Upper lobe of right lung (tissue), 1 donor: Measurements from ENCODE around the gene VGLL3. TPM values are rescaled to one million over a fixed set of nuclear protein-coding genes. Genes with fewer than 3 reads are reported as not detected.

Source experiments
- ATAC-seq: fragments of 200-7000 bp; cut with Tn5 transposase; one replicate; pipeline ENCODE4 v1.9.1; 2020; ENCODE audit warnings: mild to moderate bottlenecking, moderate library complexity
- DNase-seq: peaks from one replicate; pipeline ENCODE4 v3.0.0-alpha.2; 2020
- H3K27ac ChIP-seq: fragments of 200-600 bp; one replicate; pipeline ENCODE4 v1.8.0; 2022
- H3K27me3 ChIP-seq: fragments of 200-600 bp; one replicate; pipeline ENCODE4 v1.8.0; 2022; ENCODE audit warnings: mild to moderate bottlenecking
- H3K36me3 ChIP-seq: fragments of 200-600 bp; one replicate; pipeline ENCODE4 v1.8.0; 2022
- H3K4me1 ChIP-seq: fragments of 200-600 bp; one replicate; pipeline ENCODE4 v1.8.0; 2022
- H3K4me3 ChIP-seq: fragments of 200-600 bp; one replicate; pipeline ENCODE4 v1.8.0; 2022; ENCODE audit warnings: mild to moderate bottlenecking
- H3K9me3 ChIP-seq: fragments of 200-600 bp; one replicate; pipeline ENCODE4 v1.8.0; 2022
- intact Hi-C: fragments of 100-400 bp; cut with DNase I; formaldehyde crosslinking; loops from one replicate; pipeline ENCODE4 v1.11.0; 2022
- total RNA-seq: library from RNA; stranded (reverse); fragmentation: NEBNext Ultra II Directional; extraction: Animal tissue kit (Norgen Biotek cat#: 25700); gene quantifications from one replicate; pipeline ENCODE4 v1.2.1, GENCODE V29; 2021
- TF ChIP-seq, protein P1 (sequence below): fragments of 200-600 bp; IDR thresholded peaks from one replicate; pipeline ENCODE4 v1.8.0; 2022; ENCODE audit warnings: antibody characterized with exemption
- donor health status: DM: no; HTN: yes; CAD: no; lungs with severe emphysema.

VGLL3 gene
- total RNA-seq, 1 donor from 2014 or later, result 61.5 TPM

DNA sequence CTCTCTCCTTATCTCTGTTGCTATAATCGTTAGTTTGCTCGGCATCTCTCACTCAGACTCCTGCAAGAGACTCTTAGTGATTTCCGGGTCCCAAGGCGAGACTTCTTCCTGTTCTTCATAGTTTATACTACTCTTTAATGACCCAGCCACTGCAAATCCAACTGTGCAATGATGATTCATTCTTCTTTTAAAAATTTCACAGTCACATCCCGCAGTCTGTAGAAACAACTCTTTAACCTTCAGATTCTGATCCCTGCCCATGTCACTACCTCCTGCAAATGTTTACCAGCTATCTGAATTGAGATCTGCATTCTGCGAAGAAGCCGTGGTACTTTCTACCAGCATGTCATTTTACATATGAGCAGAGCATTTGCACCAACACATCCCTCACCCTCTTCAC is 2.8 kb upstream of the VGLL3 start:
- Histone ChIP-seq H3K36me3 (no peaks in the 10 kb centered on the region), H3K4me3 (no peak overlapping the region), H3K9me3 (no peaks in the 10 kb centered on the region), H3K27ac (no peak overlapping the region), H3K27me3 (peaks cover 8% of the 10 kb centered on the region), H3K4me1 (no peaks in the 10 kb centered on the region)
- DNase-seq (no peak), ATAC-seq (no peak)
- TF ChIP-seq, protein P1, sequence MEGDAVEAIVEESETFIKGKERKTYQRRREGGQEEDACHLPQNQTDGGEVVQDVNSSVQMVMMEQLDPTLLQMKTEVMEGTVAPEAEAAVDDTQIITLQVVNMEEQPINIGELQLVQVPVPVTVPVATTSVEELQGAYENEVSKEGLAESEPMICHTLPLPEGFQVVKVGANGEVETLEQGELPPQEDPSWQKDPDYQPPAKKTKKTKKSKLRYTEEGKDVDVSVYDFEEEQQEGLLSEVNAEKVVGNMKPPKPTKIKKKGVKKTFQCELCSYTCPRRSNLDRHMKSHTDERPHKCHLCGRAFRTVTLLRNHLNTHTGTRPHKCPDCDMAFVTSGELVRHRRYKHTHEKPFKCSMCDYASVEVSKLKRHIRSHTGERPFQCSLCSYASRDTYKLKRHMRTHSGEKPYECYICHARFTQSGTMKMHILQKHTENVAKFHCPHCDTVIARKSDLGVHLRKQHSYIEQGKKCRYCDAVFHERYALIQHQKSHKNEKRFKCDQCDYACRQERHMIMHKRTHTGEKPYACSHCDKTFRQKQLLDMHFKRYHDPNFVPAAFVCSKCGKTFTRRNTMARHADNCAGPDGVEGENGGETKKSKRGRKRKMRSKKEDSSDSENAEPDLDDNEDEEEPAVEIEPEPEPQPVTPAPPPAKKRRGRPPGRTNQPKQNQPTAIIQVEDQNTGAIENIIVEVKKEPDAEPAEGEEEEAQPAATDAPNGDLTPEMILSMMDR, result no peak
- intact Hi-C loops, result no loop called here

DNA sequence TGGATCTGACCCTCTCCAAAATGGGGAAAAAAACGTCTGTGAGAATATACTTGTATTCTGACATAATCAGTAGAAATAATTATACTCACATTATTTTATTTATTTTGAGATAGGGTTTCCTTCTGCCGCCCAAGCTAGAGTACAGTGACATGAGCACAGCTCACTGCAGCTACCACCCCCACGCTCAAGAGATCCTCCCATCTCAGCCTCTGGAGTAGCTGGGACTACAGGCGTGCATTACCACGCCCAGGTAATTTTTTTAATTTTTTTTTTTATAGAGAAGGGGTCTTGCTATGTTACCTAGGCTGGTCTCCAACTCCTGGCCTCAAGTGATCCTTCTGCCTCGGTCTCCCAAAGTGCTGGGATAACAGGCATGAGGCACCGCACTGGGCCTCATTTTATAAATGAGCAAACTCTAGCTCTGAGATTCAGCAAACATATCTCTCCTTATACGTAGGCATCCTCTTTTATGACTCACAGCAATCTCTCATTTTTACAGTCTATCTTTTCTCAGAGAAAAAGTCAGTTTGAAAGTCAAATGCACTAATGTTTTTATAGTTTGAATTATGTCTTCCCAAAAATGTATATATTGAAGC is 989 bp upstream of the VGLL3 start:
- Histone ChIP-seq H3K9me3 (no peaks in the 10 kb centered on the region), H3K4me1 (no peaks in the 10 kb centered on the region), H3K27me3 (peaks cover 8% of the 10 kb centered on the region), H3K27ac (no peak overlapping the region), H3K4me3 (peak overlapping the region; percentile 57), H3K36me3 (no peaks in the 10 kb centered on the region)
- DNase-seq (no peak), ATAC-seq (no peak)
- TF ChIP-seq, protein P1, result no peak
- intact Hi-C loops, result no loop called here

DNA sequence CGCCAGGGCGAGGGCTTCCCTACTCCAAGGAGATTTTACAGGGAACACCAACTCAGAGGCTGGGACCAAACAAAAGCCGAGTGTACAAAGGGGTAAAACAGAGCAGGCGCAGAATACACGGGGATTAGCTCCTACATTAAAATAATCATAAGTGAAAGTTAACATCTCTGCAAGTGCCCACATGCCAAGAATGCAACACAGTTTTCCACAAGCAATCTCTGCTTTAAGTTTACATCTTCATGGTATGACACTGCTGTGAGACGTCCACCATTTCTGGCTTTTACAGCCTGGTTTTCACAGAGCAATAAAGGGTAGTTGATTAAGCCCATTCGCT is 500 bp upstream of the VGLL3 start:
- DNase-seq (no peak), ATAC-seq (no peak)
- Histone ChIP-seq H3K4me1 (no peaks in the 10 kb centered on the region), H3K9me3 (no peaks in the 10 kb centered on the region), H3K27me3 (peaks cover 8% of the 10 kb centered on the region), H3K4me3 (peak overlapping the region; percentile 57), H3K36me3 (no peaks in the 10 kb centered on the region), H3K27ac (peak overlapping the region; percentile 78)
- intact Hi-C loops, result no loop called here
- TF ChIP-seq, protein P1, result no peak

DNA sequence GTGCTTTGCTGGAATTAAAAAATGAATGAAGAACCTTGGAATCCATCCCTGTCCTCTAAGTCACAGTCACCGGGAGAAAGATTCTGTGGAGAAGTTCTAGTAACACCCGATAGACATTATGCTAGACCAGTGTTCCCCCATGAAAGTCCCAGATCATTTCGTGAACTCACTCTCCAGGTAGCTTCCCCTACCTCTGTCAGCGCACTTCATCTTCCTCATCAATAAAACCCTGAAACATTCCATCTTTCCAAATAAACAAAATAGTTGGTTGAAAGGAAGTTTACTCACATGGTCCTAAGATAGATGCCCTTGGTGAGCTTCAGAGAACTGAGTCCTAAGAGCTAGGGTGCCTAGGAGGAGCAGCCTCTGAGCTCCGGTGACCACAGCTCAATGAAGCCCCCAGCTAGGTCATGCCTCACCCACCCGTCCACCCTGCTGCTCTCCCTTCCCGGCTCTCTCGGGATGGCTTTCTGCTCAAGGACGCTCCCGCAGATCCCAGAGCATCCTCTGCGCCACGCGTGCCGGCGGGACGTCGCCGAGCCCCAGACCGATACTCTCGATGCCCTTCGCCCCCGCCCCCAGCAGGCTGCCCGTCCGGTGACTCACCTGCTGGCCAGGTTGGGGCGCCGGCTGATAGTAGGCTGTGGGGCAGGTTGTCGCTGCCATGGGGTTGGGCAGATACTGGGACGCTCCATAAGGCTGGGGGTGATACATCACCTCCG is 776 bp downstream of the VGLL3 start:
- peak; percentile 58 for ATAC-seq
- H3K4me3 ChIP-seq, result peak overlapping the region; percentile 57
- TF ChIP-seq, protein P1, result no peak
- no peaks in the 10 kb centered on the region for H3K9me3 ChIP-seq
- peak overlapping the region; percentile 78 for H3K27ac ChIP-seq
- peaks cover 8% of the 10 kb centered on the region for H3K27me3 ChIP-seq
- intact Hi-C loops, result no loop called here
- DNase-seq, result peak; percentile 70
- no peaks in the 10 kb centered on the region for H3K36me3 ChIP-seq
- H3K4me1 ChIP-seq, result no peaks in the 10 kb centered on the region

DNA sequence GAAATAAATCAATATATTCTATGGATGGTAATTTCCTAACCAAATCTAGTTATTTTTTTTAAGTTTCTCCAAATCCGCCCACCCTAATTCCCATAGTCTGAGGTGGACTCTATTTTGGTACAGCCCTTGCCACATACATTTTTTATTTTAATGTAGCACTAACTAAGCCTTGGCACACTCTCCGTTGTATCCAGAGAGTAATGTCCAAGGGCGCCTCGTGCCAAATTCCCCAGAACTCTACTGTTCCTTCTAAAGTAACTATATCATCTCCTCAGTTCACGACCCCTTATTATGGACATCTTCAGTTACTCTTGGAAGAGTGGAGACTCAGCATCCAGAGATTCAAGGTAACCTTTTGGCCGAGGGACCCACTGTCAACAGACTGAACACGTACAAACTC is 1.3 kb downstream of the VGLL3 start:
- DNase-seq, result no peak

More for the DNA sequence above, 1.3 kb downstream of the VGLL3 start:
- no peak for ATAC-seq
- no peaks in the 10 kb centered on the region for H3K9me3 ChIP-seq
- H3K27me3 ChIP-seq, result peaks cover 8% of the 10 kb centered on the region
- intact Hi-C loops, result no loop called here
- no peaks in the 10 kb centered on the region for H3K4me1 ChIP-seq
- no peaks in the 10 kb centered on the region for H3K36me3 ChIP-seq
- H3K27ac ChIP-seq, result peak overlapping the region; percentile 78
- TF ChIP-seq, protein P1, result no peak
- H3K4me3 ChIP-seq, result peak overlapping the region; percentile 57
